Skin epidermis (tissue), 12 donors: ENCODE results near the gene OR2A1.
A peak's percentile ranks its signal among the peaks of the same experiment; 100 is the strongest.
"Not testable (repeated sequence)": the region's sequence is repeated elsewhere in the genome, so short reads cannot be mapped to it uniquely, and the experiment has no call there.

Source experiments
- H3K27ac ChIP-seq, 21 experiments: fragments of 200-600 bp; sonication (generic) in 11 of 21; one replicate each; pipeline ENCODE4 v1.5.0; 2020; ENCODE audit warnings: mild to moderate bottlenecking in 3 of 21, inconsistent platforms in 2 of 21, moderate library complexity in 2 of 21
- H3K4me3 ChIP-seq, 7 experiments: fragments of 200-600 bp; sonication (generic) in 2 of 7; one replicate each; pipeline ENCODE4 v1.5.0; 2020; ENCODE audit warnings: inconsistent platforms in 2 of 7, mild to moderate bottlenecking in 2 of 7, moderate library complexity in 1 of 7

Gene OR2A1, protein sequence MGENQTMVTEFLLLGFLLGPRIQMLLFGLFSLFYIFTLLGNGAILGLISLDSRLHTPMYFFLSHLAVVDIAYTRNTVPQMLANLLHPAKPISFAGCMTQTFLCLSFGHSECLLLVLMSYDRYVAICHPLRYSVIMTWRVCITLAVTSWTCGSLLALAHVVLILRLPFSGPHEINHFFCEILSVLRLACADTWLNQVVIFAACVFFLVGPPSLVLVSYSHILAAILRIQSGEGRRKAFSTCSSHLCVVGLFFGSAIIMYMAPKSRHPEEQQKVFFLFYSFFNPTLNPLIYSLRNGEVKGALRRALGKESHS

DNA sequence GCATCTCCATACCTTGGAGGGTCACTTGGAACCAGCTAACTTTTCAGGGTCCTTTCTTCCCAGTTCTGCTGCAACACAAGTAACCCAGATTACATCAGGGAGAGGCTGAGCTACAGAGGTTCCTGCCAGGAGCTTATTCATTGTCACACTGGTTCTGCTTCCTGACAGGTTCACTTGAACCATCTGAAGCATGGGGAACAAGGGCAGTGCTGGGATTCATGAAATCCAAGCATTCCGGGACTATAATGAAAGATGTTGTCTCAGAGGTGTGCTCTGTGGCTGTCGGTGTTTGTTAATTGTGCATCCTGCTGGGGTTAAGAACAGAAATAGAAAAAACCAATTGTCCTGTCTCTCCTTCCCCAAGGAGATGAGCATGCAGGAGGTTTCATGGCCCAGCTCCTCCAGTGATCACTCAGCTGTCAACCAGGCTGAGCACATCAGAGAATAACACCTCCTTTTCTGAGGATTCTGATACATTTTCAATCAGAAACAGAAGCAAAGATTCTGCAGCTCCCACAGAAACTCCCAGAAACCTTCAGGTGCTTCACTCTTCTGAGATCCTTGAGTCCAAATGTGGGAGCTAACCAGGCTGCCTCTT is at the start of gene OR2A1:
Gene OR2A1 (plus strand): TSS at position 548 of the 598 bp plus-strand sequence. CDS start 5,706 bp downstream, outside the sequence.
- not testable (repeated sequence) for H3K27ac ChIP-seq, H3K4me3 ChIP-seq

GRCh38 chr7:144264692-144265091 is 47.5 kb upstream of the OR2A1 start, which contains the start of gene OR2A7:
TSS of gene OR2A7 (minus strand) at chr7:144264792. CDS start at chr7:144259628, 5,164 bp downstream.
- H3K4me3 ChIP-seq, H3K27ac ChIP-seq: not testable (repeated sequence)

DNA sequence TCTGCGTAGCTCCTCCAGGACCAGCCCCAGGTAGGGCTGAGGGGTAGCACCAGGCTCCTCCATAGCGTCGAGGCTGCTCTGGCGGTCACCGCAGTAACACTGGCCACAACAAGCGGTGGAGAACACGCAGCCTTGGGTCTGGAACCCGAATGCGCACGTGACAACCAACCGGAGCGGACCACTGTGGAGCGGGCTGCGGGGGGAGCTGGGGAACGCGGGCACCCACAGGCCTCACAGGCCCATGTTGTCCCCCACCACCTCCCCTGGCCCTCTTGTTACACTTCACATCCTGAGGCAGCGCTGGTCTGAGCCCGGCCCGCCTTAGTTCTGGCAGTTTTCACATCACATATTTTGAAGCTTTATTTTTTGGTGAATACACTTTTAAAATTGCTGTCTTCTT is 43.0 kb upstream of the OR2A1 start, which contains the start of gene CTAGE8:
Gene CTAGE8 (minus strand): TSS at position 101 of the 400 bp plus-strand sequence. CDS start 38 bp downstream, at position 63.
- H3K4me3 ChIP-seq, H3K27ac ChIP-seq: not testable (repeated sequence)

DNA sequence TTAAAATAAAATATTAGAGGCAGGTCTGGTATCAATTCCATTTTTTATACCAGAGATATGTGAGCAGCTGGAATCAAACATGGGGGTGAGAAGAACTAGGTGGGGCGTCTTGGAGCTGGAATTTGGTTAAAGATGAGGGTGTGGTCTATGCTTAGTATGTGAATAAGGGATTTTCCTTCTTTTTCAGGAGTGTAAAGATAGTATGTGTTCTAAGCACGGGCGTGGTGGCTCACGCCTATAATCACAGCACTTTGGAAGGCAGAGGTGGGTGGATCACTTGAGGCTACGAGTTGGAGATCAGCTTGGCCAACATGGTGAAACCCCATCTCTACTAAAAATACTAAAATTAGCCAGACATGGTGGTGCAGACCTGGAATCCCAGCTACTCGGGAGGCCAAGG is 36.9 kb upstream of the OR2A1 start:
- H3K27ac ChIP-seq = not testable (repeated sequence)

GRCh38 chr7:144280010-144280409 is 32.2 kb upstream of the OR2A1 start:
- not testable (repeated sequence) for H3K27ac ChIP-seq, H3K4me3 ChIP-seq

More for the DNA sequence above, 36.9 kb upstream of the OR2A1 start:
- H3K4me3 ChIP-seq = not testable (repeated sequence)

GRCh38 chr7:144281981-144282380 is 30.2 kb upstream of the OR2A1 start:
- not testable (repeated sequence) for H3K27ac ChIP-seq, H3K4me3 ChIP-seq

- H3K4me3 ChIP-seq, H3K27ac ChIP-seq: not testable (repeated sequence)
Observed at GRCh38 chr7:144282490-144282889, 29.7 kb upstream of the OR2A1 start.

GRCh38 chr7:144283716-144284115 is 28.5 kb upstream of the OR2A1 start:
- H3K4me3 ChIP-seq, H3K27ac ChIP-seq: not testable (repeated sequence)

DNA sequence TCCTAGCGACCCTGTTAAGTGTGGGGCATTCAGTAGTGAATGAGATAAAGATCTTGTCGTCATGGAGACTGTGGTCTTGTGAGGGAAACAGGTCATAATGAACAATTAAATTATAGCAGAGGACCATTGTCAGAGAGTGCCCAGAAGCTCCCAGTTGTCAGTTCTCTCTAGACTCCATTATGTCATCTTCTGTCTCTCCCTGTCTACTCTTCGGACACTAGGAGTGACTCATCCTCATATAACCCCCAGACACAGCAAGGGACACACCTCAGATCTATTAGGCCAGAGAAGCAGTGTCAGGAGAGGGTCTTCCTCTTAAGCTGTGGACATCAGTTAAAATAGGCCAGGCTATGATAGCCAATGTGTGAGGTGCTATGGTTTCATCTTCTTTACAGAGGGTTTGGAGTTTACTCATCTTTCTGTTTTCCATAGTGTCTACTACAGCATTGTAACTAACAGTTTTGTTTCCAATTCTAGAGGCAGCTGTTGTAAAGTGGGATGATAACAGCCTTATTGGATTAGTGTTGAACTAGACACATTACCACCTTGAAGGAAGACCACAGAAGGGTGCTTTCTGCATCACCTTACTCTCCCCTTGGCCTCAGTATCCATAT is 24.9 kb upstream of the OR2A1 start:
- not testable (repeated sequence) for H3K27ac ChIP-seq, H3K4me3 ChIP-seq

DNA sequence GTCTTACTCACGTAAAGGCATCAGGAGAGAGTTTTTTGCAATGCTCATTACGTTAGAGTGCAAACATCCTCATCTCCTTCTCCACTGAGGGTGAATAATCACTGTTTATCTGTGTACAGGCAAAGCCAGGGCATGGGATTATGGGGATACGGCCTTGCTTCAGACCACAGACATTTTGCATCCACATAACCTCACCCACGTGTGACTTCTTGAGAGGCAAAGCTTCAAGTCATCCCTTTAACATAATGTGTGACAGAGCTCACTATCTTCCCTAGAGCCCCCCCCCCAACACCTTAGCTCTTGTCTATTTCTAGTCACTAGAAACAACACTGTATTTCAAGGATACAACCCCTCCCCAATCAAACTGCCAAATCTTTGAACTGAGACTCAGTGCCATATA is 20.6 kb upstream of the OR2A1 start:
- not testable (repeated sequence) for H3K4me3 ChIP-seq, H3K27ac ChIP-seq

GRCh38 chr7:144292384-144293161 is 19.6 kb upstream of the OR2A1 start:
- H3K27ac ChIP-seq, H3K4me3 ChIP-seq: not testable (repeated sequence)

DNA sequence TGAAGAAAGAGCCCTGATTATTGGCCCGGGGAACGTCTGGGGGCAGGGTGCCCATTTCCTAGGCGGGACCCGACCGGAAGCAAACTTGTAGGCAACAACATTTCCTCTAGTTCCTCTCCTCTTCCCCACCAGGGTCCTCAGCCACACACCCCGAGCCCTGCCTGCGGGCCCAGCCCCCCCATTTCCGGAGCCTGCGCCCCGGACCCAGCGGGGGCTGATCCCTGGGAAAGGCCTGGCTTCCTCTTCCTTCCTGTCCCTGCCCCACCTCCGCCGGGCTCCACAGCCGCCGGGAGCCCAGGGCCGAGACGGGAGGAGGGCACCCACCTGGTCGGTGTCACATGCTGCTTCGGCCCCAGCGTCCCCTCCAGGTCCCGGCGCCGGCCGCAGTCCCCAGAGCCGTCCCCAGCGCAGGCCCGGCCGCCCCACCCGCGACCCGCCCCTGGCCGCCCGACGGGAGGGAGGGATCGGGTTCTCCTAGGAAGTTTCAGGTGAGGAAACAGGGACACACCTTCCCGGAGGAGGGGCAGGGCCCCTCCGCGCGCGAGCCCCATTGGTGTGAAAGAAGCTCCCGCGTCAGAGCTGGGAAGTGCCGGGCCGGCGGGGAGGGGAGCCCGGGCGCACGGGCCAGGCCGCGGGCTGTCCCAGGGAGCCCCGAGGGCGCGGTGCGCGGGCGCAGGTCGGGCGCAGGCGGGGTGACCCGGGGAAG is 18.3 kb upstream of the OR2A1 start:
- Histone ChIP-seq H3K27ac (peak overlapping the region in 2 of 21 experiments; percentile 68 to 72), H3K4me3 (peak overlapping the region in 4 of 7 experiments; percentile 18 to 37 (median 26))

DNA sequence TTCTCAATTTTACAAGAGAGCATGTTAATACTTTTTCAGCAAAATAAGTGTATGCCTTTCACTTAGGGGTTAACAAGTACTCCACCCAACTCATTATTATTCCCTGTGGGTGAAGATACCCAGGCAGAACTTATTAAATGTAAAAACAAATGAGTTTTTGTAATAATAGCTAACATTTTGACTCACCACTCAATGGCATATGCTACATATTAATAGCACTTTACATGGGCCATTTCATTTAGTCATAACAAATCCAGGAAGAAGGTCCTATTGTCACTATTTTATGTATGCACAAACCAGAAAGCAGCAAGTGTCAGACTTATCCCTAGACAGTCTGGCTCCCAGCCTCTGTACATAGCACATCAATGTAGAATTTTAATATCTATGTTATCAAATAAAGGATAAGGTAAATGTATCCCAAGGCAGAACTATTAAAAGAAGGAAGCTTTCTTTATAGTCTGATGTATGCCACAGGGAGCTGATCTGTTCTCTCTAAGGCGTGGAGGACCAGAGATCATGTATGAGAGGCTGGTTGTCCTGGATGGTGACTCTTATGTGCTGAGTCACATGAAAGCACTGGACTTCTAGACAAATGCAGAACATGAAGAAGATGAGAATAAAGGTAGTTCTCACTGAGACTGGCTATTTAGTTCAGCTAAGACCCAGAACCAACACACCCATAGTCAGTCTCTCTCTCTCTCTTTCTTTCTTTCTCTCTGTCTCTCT is 9.5 kb upstream of the OR2A1 start:
- not testable (repeated sequence) for H3K4me3 ChIP-seq, H3K27ac ChIP-seq

DNA sequence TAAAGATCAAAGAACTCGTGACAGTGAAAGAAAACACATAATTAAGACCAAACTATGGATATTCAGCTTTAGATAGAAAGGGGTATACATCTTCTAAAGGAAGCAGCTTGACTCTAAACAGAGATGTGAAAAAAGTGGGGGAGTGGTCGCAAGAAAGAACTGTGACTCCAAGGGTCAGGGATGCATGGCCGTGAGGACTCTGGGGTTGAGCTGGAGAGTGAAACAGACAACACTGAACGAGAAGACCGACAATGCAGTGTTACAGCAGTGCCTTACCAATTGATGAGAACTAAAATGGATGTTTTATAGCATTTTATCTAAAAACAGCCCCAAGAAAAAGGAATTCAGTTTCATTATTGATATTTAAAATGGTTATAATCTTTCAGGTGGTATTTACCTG is 8.6 kb upstream of the OR2A1 start:
- H3K4me3 ChIP-seq, H3K27ac ChIP-seq: not testable (repeated sequence)

- H3K4me3 ChIP-seq, H3K27ac ChIP-seq: not testable (repeated sequence)
Observed at GRCh38 chr7:144305156-144305555, 7.1 kb upstream of the OR2A1 start.

GRCh38 chr7:144309702-144310101 is 2.5 kb upstream of the OR2A1 start:
- H3K4me3 ChIP-seq, H3K27ac ChIP-seq: not testable (repeated sequence)

GRCh38 chr7:144311218-144311617 is 1.0 kb upstream of the OR2A1 start:
- H3K27ac ChIP-seq, H3K4me3 ChIP-seq: not testable (repeated sequence)

GRCh38 chr7:144317537-144317936 is 5.3 kb downstream of the OR2A1 start:
- H3K4me3 ChIP-seq, H3K27ac ChIP-seq: not testable (repeated sequence)

DNA sequence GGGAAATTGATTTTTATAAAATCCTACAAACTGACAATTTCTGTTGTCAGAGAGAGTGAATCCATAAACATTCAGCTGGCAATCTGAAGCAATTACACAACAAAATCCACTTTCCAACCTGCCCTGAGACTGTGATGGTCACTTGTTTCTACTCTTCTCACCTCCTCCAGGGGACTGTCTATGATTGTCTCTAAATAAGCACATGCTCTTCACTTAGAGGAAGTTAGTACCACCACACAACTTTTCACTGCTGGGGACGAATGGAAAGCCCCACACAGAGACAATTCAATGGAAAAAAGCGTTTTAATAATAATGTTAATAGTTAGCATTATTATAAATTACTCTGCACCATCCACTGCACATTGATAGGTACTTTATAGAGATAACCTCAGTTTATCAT is 7.3 kb downstream of the OR2A1 start:
- not testable (repeated sequence) for H3K27ac ChIP-seq, H3K4me3 ChIP-seq
